KOPT-K1 (cell line): Measurements from ENCODE around the gene SIRT2.
"Not testable (repeated sequence)": the region's sequence is repeated elsewhere in the genome, so short reads cannot be mapped to it uniquely, and the experiment has no call there.

ENCODE experiments used
- H3K27ac ChIP-seq: fragments of 200-600 bp; sonication (generic); 2 replicates; pipeline ENCODE4 v1.5.1; 2016; ENCODE audit warnings: antibody characterized with exemption, mild to moderate bottlenecking, low read depth, low read length; ENCODE audit not compliant: poor library complexity, severe bottlenecking
- H3K36me3 ChIP-seq: fragments of 200-600 bp; sonication (generic); 2 replicates; pipeline ENCODE4 v1.5.1; 2017; ENCODE audit warnings: antibody characterized with exemption, mild to moderate bottlenecking, low read length, moderate library complexity; ENCODE audit not compliant: insufficient read depth
- H3K9me3 ChIP-seq: fragments of 200-600 bp; sonication (generic); 2 replicates; pipeline ENCODE4 v1.5.1; 2017; ENCODE audit warnings: antibody characterized with exemption, low read length, mild to moderate bottlenecking; ENCODE audit not compliant: insufficient read depth, poor library complexity, severe bottlenecking

Gene SIRT2

DNA sequence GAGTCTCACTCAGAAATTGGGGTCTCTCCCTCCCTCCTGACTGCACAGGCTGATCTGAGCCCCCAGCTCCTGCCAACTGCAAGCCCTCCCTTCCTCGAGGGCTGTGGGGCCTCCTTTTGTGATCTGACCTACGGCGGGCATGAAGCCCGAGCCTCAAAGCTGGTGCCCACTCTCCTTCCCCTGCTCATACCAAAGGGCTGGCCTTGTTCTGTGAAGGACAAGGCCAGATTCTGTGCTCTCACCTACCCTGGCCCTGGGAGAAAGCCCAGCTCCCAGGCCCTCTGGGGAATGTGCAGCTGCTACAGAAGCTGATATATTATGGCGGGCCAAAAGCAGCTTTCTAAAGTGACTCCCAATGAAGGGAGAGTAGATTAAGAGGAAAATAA lies 58.8 kb downstream of the SIRT2 start:
- peaks cover 100% of the 10 kb centered on the region for H3K36me3 ChIP-seq
- H3K27ac ChIP-seq = no peak overlapping the region
- no peaks in the 10 kb centered on the region for H3K9me3 ChIP-seq

- no peak overlapping the region for H3K27ac ChIP-seq
- H3K36me3 ChIP-seq = peaks cover 98% of the 10 kb centered on the region
These were observed 59.4 kb downstream of the SIRT2 start for GRCh38 chr19:38839816-38840582.

DNA sequence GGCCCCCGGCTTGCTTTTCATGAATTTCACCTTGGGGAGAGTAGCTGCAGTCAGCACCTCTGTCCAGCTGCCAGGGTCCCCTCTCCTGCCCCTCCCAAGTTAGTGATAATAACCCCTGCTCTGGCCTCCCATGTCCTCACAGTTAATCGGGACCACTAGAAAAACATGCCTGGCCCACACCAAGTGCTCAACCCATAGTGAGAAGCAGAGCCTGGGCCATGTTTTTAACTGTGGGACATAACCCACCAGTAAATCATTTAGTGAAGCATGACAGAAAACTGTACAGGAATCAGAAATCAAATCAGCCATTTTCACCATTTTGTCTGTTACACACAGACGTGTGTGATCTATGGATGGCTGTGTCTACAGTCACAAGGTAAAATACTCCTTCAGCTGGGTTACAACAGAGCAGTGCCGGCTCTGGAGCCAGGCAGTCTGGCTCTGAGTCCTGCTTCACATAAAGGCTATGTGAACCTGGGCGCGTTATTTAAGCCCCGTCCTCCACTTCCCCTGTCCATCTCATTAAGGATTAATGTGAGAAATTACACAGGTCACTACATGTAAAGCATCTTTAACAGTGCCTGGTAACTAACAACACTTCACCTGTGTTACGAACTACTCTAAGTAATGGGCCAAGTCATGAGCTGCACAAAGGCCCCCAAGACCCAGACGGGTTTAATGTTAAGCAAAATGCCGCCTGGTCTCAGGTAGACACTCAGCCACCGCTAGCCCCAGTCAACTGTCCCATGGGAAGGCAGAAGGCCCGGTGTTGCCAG lies 60.2 kb downstream of the SIRT2 start:
- Histone ChIP-seq H3K36me3 (peaks cover 90% of the 10 kb centered on the region), H3K27ac (no peak overlapping the region), H3K9me3 (no peaks in the 10 kb centered on the region)

More at GRCh38 chr19:38839816-38840582, 59.4 kb downstream of the SIRT2 start:
- no peaks in the 10 kb centered on the region for H3K9me3 ChIP-seq

DNA sequence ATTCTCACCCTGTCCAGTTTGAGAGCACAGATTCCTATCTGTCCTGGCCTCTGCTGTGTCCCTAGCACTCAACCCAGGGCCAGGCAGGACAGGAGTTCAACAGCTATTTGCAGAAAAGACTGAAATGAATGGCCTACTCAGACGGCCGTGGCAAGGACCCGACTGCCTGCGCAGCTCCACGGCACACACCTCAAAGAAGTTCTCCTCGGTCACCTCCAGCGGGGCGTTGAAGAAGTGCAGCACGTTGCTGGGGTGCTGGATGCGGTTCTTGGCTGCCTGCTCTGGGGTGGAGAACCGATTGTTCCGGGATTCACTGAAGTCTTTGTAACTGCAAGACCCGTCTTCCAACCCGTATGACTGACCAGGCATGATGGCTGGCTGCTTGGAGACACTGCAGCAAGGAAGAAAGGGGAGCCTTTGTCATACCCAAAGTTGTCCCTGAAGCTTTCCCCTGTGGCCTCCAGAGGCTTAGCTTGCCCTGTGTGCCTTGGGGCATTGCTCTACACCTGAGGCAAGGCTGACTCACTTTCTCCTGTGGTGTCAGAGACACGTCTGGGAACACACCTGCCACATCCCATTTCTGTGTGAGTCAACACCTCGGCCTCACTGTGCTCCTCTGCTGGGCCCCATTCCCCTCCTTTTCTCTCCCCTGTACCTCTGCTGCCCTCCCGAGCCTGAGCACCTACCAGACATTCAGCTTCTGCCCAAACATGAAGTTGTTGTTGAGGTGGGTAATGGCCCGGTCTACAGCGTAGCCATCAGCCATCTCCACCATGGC lies 61.0 kb downstream of the SIRT2 start:
- Histone ChIP-seq H3K36me3 (peaks cover 82% of the 10 kb centered on the region), H3K9me3 (no peaks in the 10 kb centered on the region)

DNA sequence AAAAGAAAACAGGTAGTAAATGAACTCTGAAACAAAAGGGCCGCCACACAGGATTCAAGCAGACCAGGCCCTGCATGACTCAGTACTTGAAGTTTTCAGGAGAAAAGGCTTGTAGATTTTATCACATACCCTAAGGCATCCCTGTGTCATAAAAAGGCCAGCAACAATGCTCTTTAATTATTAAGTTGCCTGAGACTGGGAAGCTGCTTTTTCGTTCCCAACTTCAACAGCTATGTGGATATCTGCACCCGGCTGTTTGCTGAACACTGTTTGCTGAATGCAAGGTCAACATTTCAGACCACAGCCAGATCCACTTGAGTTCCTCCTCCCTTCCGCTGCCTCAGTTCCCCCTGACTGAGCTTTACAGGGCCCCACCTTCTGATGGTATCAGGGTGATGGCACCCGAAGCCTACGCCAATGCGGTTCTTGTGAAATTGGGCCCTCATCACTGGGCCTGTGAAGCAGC lies 61.7 kb downstream of the SIRT2 start:
- Histone ChIP-seq H3K27ac (no peak overlapping the region), H3K36me3 (peaks cover 75% of the 10 kb centered on the region)

More for the DNA sequence above, 61.0 kb downstream of the SIRT2 start:
- no peak overlapping the region for H3K27ac ChIP-seq

GRCh38 chr19:38836983-38837626 lies 62.3 kb downstream of the SIRT2 start:
- peaks cover 70% of the 10 kb centered on the region for H3K36me3 ChIP-seq
- H3K27ac ChIP-seq = no peak overlapping the region
- no peaks in the 10 kb centered on the region for H3K9me3 ChIP-seq

More for the DNA sequence above, 61.7 kb downstream of the SIRT2 start:
- H3K9me3 ChIP-seq = no peaks in the 10 kb centered on the region

GRCh38 chr19:38836159-38836982 lies 63.0 kb downstream of the SIRT2 start:
- peaks cover 62% of the 10 kb centered on the region for H3K36me3 ChIP-seq
- H3K9me3 ChIP-seq = no peaks in the 10 kb centered on the region
- H3K27ac ChIP-seq = no peak overlapping the region

GRCh38 chr19:38834590-38834989 lies 64.8 kb downstream of the SIRT2 start:
- Histone ChIP-seq H3K27ac (no peak overlapping the region), H3K9me3 (no peaks in the 10 kb centered on the region), H3K36me3 (peaks cover 51% of the 10 kb centered on the region)

- H3K36me3 ChIP-seq = peaks cover 49% of the 10 kb centered on the region
- no peaks in the 10 kb centered on the region for H3K9me3 ChIP-seq
- H3K27ac ChIP-seq = no peak overlapping the region
These were observed 65.3 kb downstream of the SIRT2 start for GRCh38 chr19:38834104-38834490.

DNA sequence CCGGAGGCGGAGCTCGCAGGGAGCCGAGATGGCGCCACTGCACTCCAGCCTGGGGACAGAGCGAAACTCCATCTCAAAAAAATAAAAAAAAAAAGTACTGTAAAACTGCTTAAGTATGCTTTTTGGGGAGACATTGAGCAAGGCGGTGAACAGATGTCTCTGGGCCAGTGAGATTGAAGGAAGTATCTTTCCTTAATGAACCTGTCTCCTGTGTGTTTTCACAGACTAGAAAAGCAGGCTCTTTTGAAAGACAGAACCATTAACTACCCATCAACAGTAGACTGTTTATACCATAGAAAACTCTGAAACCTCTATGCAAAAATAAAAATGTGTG lies 66.4 kb downstream of the SIRT2 start:
- H3K36me3 ChIP-seq = peaks cover 42% of the 10 kb centered on the region
- H3K9me3 ChIP-seq = no peaks in the 10 kb centered on the region
- H3K27ac ChIP-seq = no peak overlapping the region

GRCh38 chr19:38831142-38831605 lies 68.2 kb downstream of the SIRT2 start:
- Histone ChIP-seq H3K27ac (peak overlapping the region; percentile 80), H3K36me3 (peaks cover 34% of the 10 kb centered on the region), H3K9me3 (no peaks in the 10 kb centered on the region)

GRCh38 chr19:38830039-38830733 lies 69.2 kb downstream of the SIRT2 start:
- H3K36me3 ChIP-seq = peaks cover 24% of the 10 kb centered on the region
- no peak overlapping the region for H3K27ac ChIP-seq
- no peaks in the 10 kb centered on the region for H3K9me3 ChIP-seq

- H3K36me3 ChIP-seq = peaks cover 24% of the 10 kb centered on the region
- not testable (repeated sequence) for H3K27ac ChIP-seq, H3K9me3 ChIP-seq
These were observed 70.2 kb downstream of the SIRT2 start for GRCh38 chr19:38829203-38829602.
